NCI-H1417 (cell line): Measurements from ENCODE around the gene MAP3K3.

Experiments used
- DNase-seq, 3 experiments: peaks; one replicate each; lab custom pipeline; 2025; lab: John Stamatoyannopoulos, UW

MAP3K3 gene

DNA sequence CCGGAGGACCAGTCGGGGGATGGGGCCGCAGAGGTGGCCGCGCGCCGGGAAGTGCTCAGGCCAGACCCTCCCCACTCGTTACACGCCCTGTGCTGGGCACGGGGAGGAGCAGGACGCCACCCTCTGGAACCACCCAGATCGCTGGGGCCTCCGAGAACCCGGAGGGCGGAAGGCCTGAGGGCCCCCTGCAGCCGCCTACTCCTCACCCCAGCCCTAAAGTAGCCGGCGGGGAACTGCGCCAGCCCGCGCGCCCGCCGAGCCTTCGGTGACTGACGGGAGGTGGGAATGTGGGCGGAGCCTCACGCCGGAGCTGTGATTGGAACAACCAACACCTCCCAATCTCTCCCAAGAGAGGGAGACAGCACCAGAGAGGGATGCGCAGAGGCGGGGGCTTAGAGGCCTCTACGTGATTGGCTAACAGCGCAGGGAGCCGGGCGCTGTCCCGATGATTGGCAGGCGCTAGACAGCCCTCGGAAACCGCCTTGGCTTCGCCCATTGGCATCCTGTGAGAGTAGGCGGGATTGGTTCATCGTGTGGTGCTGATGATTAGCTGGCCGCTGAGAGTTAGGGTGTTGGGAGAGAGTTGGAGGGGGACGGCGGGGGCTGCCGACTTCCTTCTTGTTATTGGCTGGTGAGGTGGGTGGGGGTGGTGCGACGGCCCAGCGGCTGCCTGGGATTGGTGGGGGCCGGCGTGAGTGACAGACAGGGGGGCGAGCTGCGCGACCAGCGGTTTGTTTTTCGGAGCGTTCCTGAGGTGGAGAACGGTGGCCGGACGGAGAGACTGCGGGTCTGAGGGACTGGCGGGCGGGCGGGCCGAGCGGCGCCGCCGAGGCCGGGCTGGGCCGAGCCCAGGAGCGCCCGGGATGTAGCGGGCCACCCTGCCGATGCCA lies at the start of gene MAP3K3:
Gene MAP3K3, plus strand, starts transcription at position 734 of the 890 bp plus-strand sequence. CDS start 343 bp downstream, outside the sequence.
- DNase-seq = peak; percentile 99 to 100 (median 99)

- peak in 1 of 3 experiments; percentile 14 for DNase-seq
These were observed 48.6 kb upstream of the MAP3K3 start for GRCh38 chr17:63573634-63574033.

DNA sequence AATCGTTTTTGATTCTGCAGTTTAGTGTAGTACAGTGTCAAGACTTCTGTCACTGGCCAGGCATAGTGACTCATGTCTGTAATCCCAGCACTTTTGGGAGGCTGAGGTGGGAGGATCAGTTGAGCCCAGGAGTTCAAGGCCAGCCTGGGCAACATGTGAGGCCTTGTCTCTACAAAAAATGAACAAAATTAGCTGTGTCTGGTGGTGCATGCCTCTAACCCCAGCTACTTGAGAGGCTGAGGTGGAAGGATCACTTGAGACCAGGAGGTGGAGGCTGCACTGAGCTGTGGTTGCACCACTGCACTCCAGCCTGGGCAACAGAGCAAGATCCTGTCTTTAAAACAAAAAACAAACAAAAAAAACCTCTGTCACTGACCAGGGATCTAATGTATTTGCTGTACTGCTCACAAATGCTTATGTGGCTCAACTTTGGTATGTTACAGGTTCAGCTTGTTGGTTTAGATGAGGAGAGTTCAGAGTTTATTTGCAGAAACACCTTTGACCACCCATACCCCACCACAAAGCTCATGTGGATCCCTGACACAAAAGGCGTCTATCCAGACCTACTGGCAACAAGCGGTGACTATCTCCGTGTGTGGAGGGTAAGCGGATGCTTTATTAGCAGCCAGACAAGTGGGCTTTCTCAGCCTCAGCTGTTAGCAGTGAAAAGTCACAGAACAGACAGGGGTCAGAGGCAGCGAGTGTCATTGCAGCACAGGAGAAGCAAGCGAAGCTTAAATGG lies 44.0 kb upstream of the MAP3K3 start:
- no peak for DNase-seq

- peak in 1 of 3 experiments; percentile 18 for DNase-seq
These were observed 43.5 kb upstream of the MAP3K3 start for GRCh38 chr17:63578769-63579111.

GRCh38 chr17:63579633-63580032 lies 42.6 kb upstream of the MAP3K3 start:
- DNase-seq = peak in 1 of 3 experiments; percentile 71

GRCh38 chr17:63587770-63588169 lies 34.4 kb upstream of the MAP3K3 start:
- DNase-seq = no peak

DNA sequence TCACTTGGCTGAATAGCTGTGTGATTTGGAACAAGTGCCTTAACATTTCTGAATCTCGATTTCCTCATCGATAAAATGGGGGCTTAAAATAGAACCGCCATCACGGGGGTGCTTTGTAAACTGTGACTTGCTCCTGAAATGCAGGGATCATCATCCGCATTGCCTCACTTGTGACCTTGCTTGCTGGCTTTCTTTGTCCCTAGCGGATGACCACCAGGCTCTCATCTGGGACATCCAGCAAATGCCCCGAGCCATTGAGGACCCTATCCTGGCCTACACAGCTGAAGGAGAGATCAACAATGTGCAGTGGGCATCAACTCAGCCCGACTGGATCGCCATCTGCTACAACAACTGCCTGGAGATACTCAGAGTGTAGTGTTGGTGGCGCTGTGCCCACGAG lies 33.4 kb upstream of the MAP3K3 start:
- DNase-seq = no peak

- DNase-seq = no peak
These were observed 32.6 kb upstream of the MAP3K3 start for GRCh38 chr17:63589646-63590045.

DNA sequence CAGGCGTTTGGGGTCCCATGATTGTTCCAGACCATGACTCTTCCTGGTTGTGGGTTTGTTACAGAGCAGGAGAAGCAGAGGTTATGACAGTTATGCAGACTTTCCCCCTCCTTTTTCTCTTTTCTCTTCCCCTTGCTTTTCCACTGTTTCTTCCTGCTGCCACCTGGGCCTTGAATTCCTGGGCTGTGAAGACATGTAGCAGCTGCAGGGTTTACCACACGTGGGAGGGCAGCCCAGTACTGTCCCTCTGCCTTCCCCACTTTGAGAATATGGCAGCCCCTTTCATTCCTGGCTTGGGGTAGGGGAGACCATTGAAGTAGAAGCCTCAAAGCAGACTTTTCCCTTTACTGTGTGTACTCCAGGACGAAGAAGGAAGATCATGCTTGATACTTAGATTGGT lies 29.4 kb upstream of the MAP3K3 start:
- no peak for DNase-seq

- DNase-seq = no peak
These were observed 27.1 kb upstream of the MAP3K3 start for GRCh38 chr17:63595132-63595531.

DNA sequence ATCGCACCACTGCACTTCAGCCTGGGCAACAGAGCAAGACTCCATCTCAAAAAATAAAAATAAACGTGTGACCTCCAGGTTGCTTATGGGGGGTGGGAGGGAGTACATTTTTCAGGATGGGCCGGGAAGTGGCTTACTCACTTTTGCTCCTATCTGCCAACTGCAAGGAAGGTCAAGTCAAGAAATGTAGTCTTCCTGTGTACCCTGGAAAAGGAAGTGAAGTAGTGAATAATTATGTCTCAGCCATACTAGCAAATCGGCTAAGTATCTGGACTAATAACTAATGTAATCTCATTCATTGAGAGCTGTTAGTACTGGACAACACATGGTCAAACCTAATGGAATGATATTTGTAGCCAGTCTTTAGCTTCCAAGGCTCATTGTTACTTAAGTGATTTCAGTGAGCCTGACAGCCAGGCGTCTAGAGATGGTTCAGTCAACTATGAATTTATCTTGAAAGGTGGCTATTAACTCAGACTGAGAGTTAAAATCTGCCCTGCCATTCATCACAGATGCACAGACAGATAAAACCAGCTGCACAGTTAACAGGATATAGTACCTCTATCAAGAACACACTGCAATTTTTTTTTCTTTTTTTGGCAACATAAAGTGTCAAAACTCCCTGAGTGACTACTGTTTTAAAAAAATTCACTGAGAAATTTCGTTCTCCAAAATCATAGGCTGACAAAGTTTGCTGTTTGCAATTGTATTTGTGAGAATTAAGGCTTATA lies 25.2 kb upstream of the MAP3K3 start:
- no peak for DNase-seq

DNA sequence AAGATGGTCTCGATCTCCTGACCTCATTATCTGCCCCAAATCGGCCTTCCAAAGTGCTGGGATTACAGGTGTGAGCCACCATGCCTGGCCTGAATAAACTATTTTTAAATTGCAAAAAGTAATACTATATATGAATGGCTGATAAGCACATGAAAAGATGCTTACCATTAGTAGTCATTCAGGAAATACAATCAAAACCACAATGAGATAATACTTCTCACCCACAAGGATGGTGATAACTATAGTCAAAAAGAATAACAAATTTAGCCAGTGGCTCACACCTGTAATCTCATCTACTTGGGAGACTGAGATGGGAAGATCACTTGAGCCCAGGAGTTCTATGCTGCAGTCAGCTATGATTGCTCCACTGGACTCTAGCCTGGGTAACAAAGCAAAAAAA lies 23.9 kb upstream of the MAP3K3 start:
- no peak for DNase-seq

GRCh38 chr17:63600569-63601438 lies 21.4 kb upstream of the MAP3K3 start, which contains the start of gene TACO1:
TSS of gene TACO1 (plus strand) at chr17:63600895. CDS start at chr17:63601084, 189 bp downstream.
- DNase-seq = peak; percentile 82 to 87 (median 85)

GRCh38 chr17:63601439-63602371 lies 20.5 kb upstream of the MAP3K3 start:
- DNase-seq = peak in 1 of 3 experiments; percentile 38

DNA sequence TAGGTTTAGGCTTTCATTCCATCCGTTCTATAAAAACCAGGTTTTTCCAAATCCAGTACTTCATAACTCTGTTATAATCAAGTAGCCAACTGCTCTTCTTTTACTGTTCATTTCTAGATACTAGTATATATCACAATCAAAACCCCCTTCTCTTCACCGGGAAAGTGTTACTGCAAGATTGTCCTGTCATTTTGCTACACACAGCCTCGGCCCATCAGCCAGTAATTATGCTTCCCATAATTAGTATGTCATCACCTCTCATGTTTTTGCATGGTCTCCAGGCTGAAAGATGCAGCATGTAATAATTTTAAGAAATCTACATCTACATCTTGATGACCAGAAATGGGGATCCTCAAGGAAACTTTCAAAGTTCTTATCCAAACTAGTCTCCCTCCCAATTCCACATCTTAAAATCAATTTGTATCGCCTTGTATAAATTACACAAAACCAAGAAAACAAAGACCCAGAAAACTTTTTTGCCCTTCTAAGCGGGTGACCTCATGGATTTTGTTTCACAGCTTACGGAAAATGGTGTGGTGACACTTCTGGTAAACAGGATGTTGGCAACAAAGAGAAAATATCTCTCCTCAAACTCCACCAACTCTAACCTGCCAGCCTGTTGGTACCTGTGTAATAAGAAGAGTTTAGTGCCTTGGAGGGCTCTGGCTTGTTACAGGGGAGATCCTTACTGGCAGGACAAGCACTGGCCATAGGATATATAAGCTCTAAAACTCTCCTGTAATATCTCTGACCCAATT lies 12.2 kb upstream of the MAP3K3 start:
- DNase-seq = no peak

DNA sequence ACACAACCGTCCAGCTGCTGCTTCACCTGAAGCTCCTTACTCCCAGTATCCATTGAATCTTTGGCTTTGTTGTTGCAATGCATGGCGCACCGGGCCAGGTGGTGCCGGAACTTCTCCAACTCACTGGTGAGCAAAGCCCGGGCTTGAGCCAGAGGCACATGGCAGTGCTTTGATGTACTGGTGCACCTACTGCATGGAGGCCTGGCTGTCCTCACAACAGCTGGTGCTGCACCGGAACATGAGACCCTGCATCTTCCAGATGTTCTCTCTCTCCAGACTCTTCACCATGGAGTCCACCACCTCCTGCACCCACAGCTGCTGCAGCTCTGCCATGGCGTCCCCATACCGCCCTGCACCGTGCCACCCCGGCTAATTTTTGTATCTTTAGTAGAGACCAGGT lies 11.4 kb upstream of the MAP3K3 start:
- DNase-seq = no peak

GRCh38 chr17:63611354-63611753 lies 10.9 kb upstream of the MAP3K3 start:
- DNase-seq = no peak

- DNase-seq = no peak
These were observed 8.6 kb upstream of the MAP3K3 start for GRCh38 chr17:63613663-63614062.

DNA sequence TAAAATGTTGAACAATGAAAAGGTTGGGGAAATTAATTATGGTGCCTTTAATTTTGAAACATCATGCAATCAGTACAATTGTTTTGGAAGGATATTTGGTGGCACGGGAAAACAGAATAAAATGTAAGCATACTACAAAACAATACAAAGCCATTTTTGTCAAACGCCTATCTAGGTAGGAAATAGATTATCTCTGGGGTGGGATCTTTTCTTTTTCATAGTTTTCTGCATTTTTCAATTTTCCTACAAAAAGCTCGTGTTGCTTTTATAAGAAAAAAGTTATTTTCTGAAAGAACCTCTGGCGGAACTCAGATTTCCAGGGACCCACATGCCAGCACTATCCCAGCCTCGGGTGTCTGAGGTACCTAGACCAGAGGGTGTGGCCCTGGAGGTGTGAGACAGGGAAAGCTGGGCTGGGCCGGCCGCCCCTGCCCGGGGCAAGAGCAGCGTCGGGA lies 961 bp upstream of the MAP3K3 start:
- DNase-seq = no peak
